Peyer's patch (tissue), 4 donors: Measurements from ENCODE around the gene ADAT1. TPM values are rescaled to one million over a fixed set of nuclear protein-coding genes. Genes with fewer than 3 reads are reported as not detected.

Experiments
- DNase-seq, 3 donors: peaks; one replicate each; pipeline ENCODE4 v3.0.0-alpha.2; 2017 to 2019
- H3K27ac ChIP-seq, 4 donors: fragments of 200-600 bp; sonication (generic); one replicate each; pipeline ENCODE4 v1.5.1; 2016 to 2019
- H3K27me3 ChIP-seq, 2 donors: fragments of 200-600 bp; sonication (generic); one replicate each; pipeline ENCODE4 v1.5.1; 2019
- H3K36me3 ChIP-seq, 3 donors: fragments of 200-600 bp; sonication (generic); one replicate each; pipeline ENCODE4 v1.5.1; 2016 to 2019
- H3K4me1 ChIP-seq, 4 donors: fragments of 200-600 bp; sonication (generic); one replicate each; pipeline ENCODE4 v1.5.1; 2016 to 2019
- H3K4me3 ChIP-seq, 4 donors: fragments of 200-600 bp; sonication (generic); 1 replicate in 3 of 4; 2 replicates in 1 of 4; pipeline ENCODE4 v1.5.1; 2016 to 2019; ENCODE audit warnings: mild to moderate bottlenecking in 1 of 4
- H3K9me3 ChIP-seq, 4 donors: fragments of 200-600 bp; sonication (generic); one replicate each; pipeline ENCODE4 v1.5.1; 2016 to 2019; ENCODE audit warnings: mild to moderate bottlenecking in 1 of 4
- POLR2A ChIP-seq, 2 donors: fragments of 450-650 bp; IDR thresholded peaks; one replicate each; pipeline ENCODE4 v1.5.1; 2017; ENCODE audit warnings: antibody characterized with exemption in 2 of 2, mild to moderate bottlenecking in 2 of 2, moderate library complexity in 2 of 2
- total RNA-seq, 4 donors: library from RNA; depleted of rRNA; stranded (reverse); fragments of >200 nt; gene quantifications; one replicate each; pipeline ENCODE4 v1.1.0, GENCODE V29; 2016
- TF ChIP-seq, protein P1 (sequence below), 6 experiments: fragments of 450-650 bp in 4 of 6; fragments of 200-600 bp in 2 of 6; sonication (generic) in 1 of 6; IDR thresholded peaks; one replicate each; pipeline ENCODE4 v1.5.1; 2017 to 2019; ENCODE audit warnings: antibody characterized with exemption in 6 of 6, mild to moderate bottlenecking in 3 of 6, moderate library complexity in 1 of 6

ADAT1 gene
- total RNA-seq, 4 donors from 2014 or later, result 39.2 to 74.1 (median 66.6) TPM

DNA sequence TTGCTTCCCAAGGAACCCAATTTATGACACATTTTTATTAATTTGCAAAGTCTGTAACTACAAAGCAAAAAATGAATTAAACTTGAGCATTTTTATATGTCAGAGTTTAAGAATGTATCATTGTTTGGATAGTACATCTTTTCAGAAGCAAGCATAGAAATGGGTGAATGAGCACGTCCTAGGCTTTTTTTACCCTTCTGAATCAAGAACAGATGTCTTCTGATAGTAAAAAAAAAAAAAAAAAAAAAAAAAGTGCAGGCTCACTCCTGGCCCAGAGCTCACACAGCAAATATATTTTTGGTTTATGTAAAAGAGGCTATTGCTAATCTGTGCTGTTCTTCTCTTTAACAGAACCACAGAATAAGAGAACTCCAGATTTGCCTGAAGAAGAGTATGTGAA lies 30.8 kb upstream of the ADAT1 start:
- Histone ChIP-seq H3K4me3 (no peak overlapping the region), H3K36me3 (peaks cover 0 to 46% (median 0%) of the 10 kb centered on the region in 3 donors), H3K27ac (no peak overlapping the region), H3K9me3 (no peaks in the 10 kb centered on the region), H3K4me1 (peaks cover 0 to 27% (median 8%) of the 10 kb centered on the region in 4 donors), H3K27me3 (no peaks in the 10 kb centered on the region)
- no peak for DNase-seq
- TF ChIP-seq POLR2A (IDR thresholded peaks at IDR 0.05), result no peak
- TF ChIP-seq, protein P1, sequence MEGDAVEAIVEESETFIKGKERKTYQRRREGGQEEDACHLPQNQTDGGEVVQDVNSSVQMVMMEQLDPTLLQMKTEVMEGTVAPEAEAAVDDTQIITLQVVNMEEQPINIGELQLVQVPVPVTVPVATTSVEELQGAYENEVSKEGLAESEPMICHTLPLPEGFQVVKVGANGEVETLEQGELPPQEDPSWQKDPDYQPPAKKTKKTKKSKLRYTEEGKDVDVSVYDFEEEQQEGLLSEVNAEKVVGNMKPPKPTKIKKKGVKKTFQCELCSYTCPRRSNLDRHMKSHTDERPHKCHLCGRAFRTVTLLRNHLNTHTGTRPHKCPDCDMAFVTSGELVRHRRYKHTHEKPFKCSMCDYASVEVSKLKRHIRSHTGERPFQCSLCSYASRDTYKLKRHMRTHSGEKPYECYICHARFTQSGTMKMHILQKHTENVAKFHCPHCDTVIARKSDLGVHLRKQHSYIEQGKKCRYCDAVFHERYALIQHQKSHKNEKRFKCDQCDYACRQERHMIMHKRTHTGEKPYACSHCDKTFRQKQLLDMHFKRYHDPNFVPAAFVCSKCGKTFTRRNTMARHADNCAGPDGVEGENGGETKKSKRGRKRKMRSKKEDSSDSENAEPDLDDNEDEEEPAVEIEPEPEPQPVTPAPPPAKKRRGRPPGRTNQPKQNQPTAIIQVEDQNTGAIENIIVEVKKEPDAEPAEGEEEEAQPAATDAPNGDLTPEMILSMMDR (IDR thresholded peaks at IDR 0.05), result no peak

DNA sequence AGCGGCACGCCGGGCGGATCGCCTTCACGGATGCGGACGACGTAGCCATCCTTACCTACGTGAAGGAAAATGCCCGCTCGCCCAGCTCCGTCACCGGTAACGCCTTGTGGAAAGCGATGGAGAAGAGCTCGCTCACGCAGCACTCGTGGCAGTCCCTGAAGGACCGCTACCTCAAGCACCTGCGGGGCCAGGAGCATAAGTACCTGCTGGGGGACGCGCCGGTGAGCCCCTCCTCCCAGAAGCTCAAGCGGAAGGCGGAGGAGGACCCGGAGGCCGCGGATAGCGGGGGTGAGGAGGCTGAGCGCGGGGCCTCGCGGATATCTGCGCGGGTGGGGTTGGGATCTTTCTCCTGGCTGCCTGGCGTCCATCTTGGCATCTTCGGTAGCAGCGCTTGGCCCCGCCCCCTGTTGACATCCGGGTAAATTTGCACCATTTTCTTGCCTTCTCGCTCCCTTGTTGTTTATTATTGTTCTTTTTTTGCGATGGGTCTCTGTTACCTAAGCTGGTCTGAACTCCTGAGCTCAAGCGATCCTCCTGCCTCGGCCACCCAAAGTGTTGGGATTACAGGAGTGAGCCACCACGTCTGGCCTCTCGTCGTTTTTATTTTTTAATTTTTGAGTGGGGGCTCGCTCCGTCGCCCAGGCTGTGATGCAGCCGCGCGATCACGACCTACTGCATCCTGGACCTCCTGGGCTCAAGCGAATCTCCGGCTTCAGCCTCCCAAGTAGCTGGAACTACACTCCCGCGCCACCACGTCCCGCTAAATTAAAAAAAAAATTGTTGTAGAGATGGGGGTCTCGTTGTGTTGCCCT lies 25.4 kb upstream of the ADAT1 start:
- H3K27ac ChIP-seq, result peak overlapping the region; percentile 91 to 97 (median 96)
- H3K9me3 ChIP-seq, result no peaks in the 10 kb centered on the region
- no peaks in the 10 kb centered on the region for H3K27me3 ChIP-seq
- no peak for TF ChIP-seq POLR2A (IDR thresholded peaks at IDR 0.05)
- TF ChIP-seq, protein P1 (IDR thresholded peaks at IDR 0.05), result no peak
- peaks cover 0 to 8% (median 0%) of the 10 kb centered on the region in 3 donors for H3K36me3 ChIP-seq
- H3K4me1 ChIP-seq, result peaks cover 0 to 50% (median 19%) of the 10 kb centered on the region in 4 donors
- peak; percentile 89 to 95 (median 90) for DNase-seq
- peak overlapping the region; percentile 71 to 94 (median 92) for H3K4me3 ChIP-seq

DNA sequence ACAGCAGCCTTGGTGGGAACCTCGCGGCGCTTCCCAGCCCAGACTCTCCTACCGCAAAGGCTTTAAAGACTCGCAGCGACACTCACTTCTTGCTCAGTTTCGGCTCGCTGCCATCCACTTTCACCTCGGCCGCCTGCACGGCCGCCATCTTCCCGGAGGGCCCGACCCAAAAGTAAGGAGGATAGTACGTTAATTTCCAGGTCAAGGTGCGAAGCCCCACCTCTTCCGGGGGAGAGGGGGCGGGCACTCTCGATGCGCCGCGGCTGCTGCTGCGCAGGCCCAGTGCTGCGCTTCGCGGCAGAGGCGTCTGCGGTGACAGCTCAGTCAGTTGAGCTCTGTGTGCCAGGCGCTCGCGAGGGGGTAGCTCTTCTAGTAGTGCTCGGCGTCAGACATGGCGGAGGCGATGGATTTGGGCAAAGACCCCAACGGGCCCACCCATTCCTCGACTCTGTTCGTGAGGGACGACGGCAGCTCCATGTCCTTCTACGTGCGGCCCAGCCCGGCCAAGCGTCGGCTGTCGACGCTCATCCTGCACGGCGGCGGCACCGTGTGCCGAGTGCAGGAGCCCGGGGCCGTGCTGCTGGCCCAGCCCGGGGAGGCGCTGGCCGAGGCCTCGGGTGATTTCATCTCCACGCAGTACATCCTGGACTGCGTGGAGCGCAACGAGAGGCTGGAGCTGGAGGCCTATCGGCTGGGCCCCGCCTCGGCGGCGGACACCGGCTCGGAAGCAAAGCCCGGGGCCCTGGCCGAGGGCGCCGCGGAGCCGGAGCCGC lies 24.6 kb upstream of the ADAT1 start, which contains the start of the genes KARS1 and TERF2IP:
Gene KARS1, minus strand, starts transcription at position 174 of the 773 bp plus-strand sequence. Its CDS starts 26 bp downstream, at position 148.
Gene TERF2IP, plus strand, starts transcription at position 282 of the 773 bp plus-strand sequence. Its CDS starts 110 bp downstream, at position 392.
- Histone ChIP-seq H3K36me3 (peaks cover 0 to 14% (median 0%) of the 10 kb centered on the region in 3 donors), H3K27ac (peak within 1 kb of the TSS; percentile 91 to 97 (median 96)), H3K9me3 (no peaks in the 10 kb centered on the region), H3K4me3 (peak within 1 kb of the TSS; percentile 71 to 94 (median 92)), H3K4me1 (peaks cover 0 to 50% (median 17%) of the 10 kb centered on the region in 4 donors), H3K27me3 (no peaks in the 10 kb centered on the region)
- peak; percentile 92 to 98 (median 95) for DNase-seq
- TF ChIP-seq, protein P1 (IDR thresholded peaks at IDR 0.05), result no peak
- peak; percentile 93 to 97 for TF ChIP-seq POLR2A (IDR thresholded peaks at IDR 0.05)

DNA sequence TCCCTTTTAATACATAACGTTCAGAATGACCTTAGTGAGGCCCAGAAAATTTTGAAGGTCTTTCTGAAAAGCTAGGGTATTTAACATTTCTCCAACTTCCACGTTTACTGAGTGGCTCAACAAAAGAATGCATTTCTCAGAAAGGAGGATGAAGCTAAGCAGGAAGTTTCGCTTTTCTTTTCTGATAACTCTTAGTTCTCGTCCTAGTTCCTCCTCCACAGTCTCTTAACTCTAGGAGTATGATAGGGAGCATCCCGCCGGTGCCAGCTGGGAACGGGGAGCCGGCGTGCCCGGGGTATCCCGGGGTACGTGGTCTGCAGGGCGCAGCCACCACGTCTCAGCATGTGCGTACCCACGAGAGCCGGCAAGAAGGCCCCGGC lies 24.0 kb upstream of the ADAT1 start:
- H3K36me3 ChIP-seq, result peaks cover 0 to 19% (median 0%) of the 10 kb centered on the region in 3 donors
- H3K27me3 ChIP-seq, result no peaks in the 10 kb centered on the region
- peak overlapping the region; percentile 91 to 97 (median 96) for H3K27ac ChIP-seq
- no peak for DNase-seq
- peak overlapping the region; percentile 71 to 94 (median 92) for H3K4me3 ChIP-seq
- no peak for TF ChIP-seq POLR2A (IDR thresholded peaks at IDR 0.05)
- TF ChIP-seq, protein P1 (IDR thresholded peaks at IDR 0.05), result no peak
- peaks cover 0 to 46% (median 14%) of the 10 kb centered on the region in 4 donors for H3K4me1 ChIP-seq
- H3K9me3 ChIP-seq, result no peaks in the 10 kb centered on the region

DNA sequence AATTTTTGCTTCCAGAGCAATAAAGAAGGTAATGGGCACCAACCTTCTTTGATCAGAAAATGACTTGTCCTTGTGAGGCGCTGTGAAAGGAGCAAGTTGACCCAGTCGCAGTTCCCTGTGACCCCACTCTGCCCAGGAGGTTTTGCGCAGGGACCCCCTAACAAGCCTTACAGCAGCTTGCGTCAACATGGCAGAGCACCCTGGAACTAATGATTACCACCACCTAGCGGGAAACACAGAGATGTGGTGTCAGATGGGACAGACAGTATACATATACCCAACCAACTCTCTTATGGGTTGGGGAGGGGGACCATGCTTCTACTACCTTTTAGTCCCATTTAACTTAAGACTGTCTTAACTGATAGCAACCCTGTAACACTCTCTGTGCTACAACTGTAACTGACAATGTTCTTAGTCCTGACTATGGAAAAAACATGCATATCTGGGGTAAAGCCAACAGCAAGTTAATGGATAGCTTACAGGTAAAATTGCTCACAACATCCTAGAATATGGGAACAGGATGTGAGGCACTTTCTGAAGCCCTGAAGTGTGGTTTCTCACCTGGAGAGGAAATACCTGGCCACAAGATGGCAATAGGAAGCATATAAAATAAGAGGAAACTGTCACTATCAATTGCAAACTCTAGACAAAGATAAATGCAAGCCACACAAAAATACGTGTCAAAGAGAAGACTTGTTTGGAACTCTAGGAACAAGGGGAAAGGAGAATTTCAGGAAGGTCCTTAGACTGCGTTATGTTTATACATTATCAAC lies 21.3 kb upstream of the ADAT1 start:
- TF ChIP-seq, protein P1 (IDR thresholded peaks at IDR 0.05), result peak in 3 of 6 experiments; percentile 42 to 49 (median 45)
- no peak for TF ChIP-seq POLR2A (IDR thresholded peaks at IDR 0.05)
- DNase-seq, result no peak
- H3K36me3 ChIP-seq, result peaks cover 0 to 42% (median 0%) of the 10 kb centered on the region in 3 donors

More for the DNA sequence above, 21.3 kb upstream of the ADAT1 start:
- Histone ChIP-seq H3K4me1 (peaks cover 0 to 23% (median 10%) of the 10 kb centered on the region in 4 donors), H3K27me3 (no peaks in the 10 kb centered on the region), H3K4me3 (no peak overlapping the region), H3K9me3 (no peaks in the 10 kb centered on the region), H3K27ac (no peak overlapping the region)
